Fibroblast of skin of right quadriceps (primary cell): ENCODE results near the gene APBA3.
"Not testable (repeated sequence)": the region's sequence is repeated elsewhere in the genome, so short reads cannot be mapped to it uniquely, and the experiment has no call there.

Source experiments
- DNase-seq: peaks from one replicate; pipeline ENCODE4 v3.0.0-alpha.2; 2013

The APBA3 gene

GRCh38 chr19:3770136-3770999 lies 8.9 kb upstream of the APBA3 start:
- DNase-seq = no peak

- DNase-seq = no peak
Measured at GRCh38 chr19:3769494-3769893, 8.0 kb upstream of the APBA3 start.

GRCh38 chr19:3768748-3769099 lies 7.2 kb upstream of the APBA3 start:
- no peak for DNase-seq

- DNase-seq = no peak
Measured at GRCh38 chr19:3768015-3768747, 6.7 kb upstream of the APBA3 start.

- no peak for DNase-seq
Measured at GRCh38 chr19:3767050-3767449, 5.6 kb upstream of the APBA3 start.

- DNase-seq = no peak
Measured at GRCh38 chr19:3766520-3766919, 5.0 kb upstream of the APBA3 start.

GRCh38 chr19:3765757-3766156 lies 4.3 kb upstream of the APBA3 start:
- not testable (repeated sequence) for DNase-seq

- DNase-seq = no peak
Measured at GRCh38 chr19:3765121-3765520, 3.6 kb upstream of the APBA3 start.

GRCh38 chr19:3762501-3763459 lies 1.3 kb upstream of the APBA3 start, which contains the start of gene MRPL54:
MRPL54 (plus strand) TSS chr19:3762682; CDS start chr19:3762701, 19 bp downstream.
- peak; percentile 98 for DNase-seq

- no peak for DNase-seq
Measured at GRCh38 chr19:3762130-3762473, 610 bp upstream of the APBA3 start.

- no peak for DNase-seq
Measured at GRCh38 chr19:3760871-3761361, 576 bp downstream of the APBA3 start.

- DNase-seq = no peak
Measured at GRCh38 chr19:3759482-3760254, 1.8 kb downstream of the APBA3 start.

- not testable (repeated sequence) for DNase-seq
Measured at GRCh38 chr19:3758297-3758696, 3.2 kb downstream of the APBA3 start.

- not testable (repeated sequence) for DNase-seq
Measured at GRCh38 chr19:3757705-3758104, 3.8 kb downstream of the APBA3 start.

- no peak for DNase-seq
Measured at GRCh38 chr19:3753631-3754410, 7.7 kb downstream of the APBA3 start.

GRCh38 chr19:3752492-3752891 lies 9.0 kb downstream of the APBA3 start:
- DNase-seq = no peak

- no peak for DNase-seq
Measured at GRCh38 chr19:3751236-3751635, 10.3 kb downstream of the APBA3 start.

- DNase-seq = no peak
Measured at GRCh38 chr19:3750211-3750610, 11.3 kb downstream of the APBA3 start.

GRCh38 chr19:3748965-3749364 lies 12.5 kb downstream of the APBA3 start:
- DNase-seq = no peak

GRCh38 chr19:3746371-3747056 lies 15.0 kb downstream of the APBA3 start:
- DNase-seq = no peak
